SU-DHL-6 (cell line): ENCODE data around the gene POC1B.
A peak's percentile ranks its signal among the peaks of the same experiment; 100 is the strongest.

Source experiments
- H2AFZ ChIP-seq: fragments of 200-600 bp; sonication (generic); 2 replicates; pipeline ENCODE4 v1.6.1; 2014; ENCODE audit warnings: low read depth, mild to moderate bottlenecking, moderate library complexity, mixed read lengths, antibody characterized with exemption, low read length; ENCODE audit not compliant: severe bottlenecking
- H3F3A ChIP-seq: fragments of 200-600 bp; shearing (Covaris generic); 2 replicates; pipeline ENCODE4 v1.6.0; 2016; ENCODE audit warnings: antibody characterized with exemption, mild to moderate bottlenecking; ENCODE audit not compliant: insufficient read depth
- H3K27ac ChIP-seq: fragments of 200-600 bp; sonication (generic); 2 replicates; pipeline ENCODE4 v1.5.1; 2016; ENCODE audit warnings: low read depth, mild to moderate bottlenecking, low read length, moderate library complexity, mixed read lengths
- H3K27me3 ChIP-seq: fragments of 200-600 bp; sonication (generic), shearing (Covaris generic); 2 replicates; pipeline ENCODE4 v1.6.0; 2014; ENCODE audit warnings: mild to moderate bottlenecking, low read length
- H3K36me3 ChIP-seq: fragments of 200-600 bp; sonication (generic); 2 replicates; pipeline ENCODE4 v1.6.1; 2014; ENCODE audit warnings: mild to moderate bottlenecking, low read length, mixed read lengths
- H3K4me2 ChIP-seq: fragments of 300-600, 200-600 bp; shearing (Covaris generic), sonication (generic); 2 replicates; pipeline ENCODE4 v1.6.0; 2014; ENCODE audit warnings: low read length, low read depth, mild to moderate bottlenecking; ENCODE audit not compliant: poor library complexity, severe bottlenecking
- H3K4me3 ChIP-seq: fragments of 200-600 bp; sonication (generic); 2 replicates; pipeline ENCODE4 v1.5.1; 2014; ENCODE audit warnings: antibody characterized with exemption, low read length, mild to moderate bottlenecking, mixed read lengths; ENCODE audit not compliant: insufficient read depth, poor library complexity, severe bottlenecking
- H3K79me2 ChIP-seq: fragments of 200-600 bp; sonication (generic); 2 replicates; pipeline ENCODE4 v1.6.1; 2014; ENCODE audit warnings: mild to moderate bottlenecking, low read length, moderate library complexity; ENCODE audit not compliant: insufficient read depth
- H3K9ac ChIP-seq: fragments of 200-600 bp; sonication (generic); 2 replicates; pipeline ENCODE4 v1.7.0; 2014; ENCODE audit warnings: mild to moderate bottlenecking, low read length
- H3K9me2 ChIP-seq: fragments of 200-600 bp; sonication (generic); replicated peaks from 2 replicates; pipeline ENCODE4 v1.6.1; 2014; ENCODE audit warnings: low read length; ENCODE audit not compliant: insufficient read depth
- H3K9me3 ChIP-seq: fragments of 200-600 bp; sonication (generic); 2 replicates; pipeline ENCODE4 v1.6.1; 2014; ENCODE audit warnings: low read length, mixed read lengths; ENCODE audit not compliant: insufficient read depth
- H4K20me1 ChIP-seq: fragments of 200-600 bp; sonication (generic); 2 replicates; pipeline ENCODE4 v1.6.1; 2014; ENCODE audit warnings: low read depth, mild to moderate bottlenecking, antibody characterized with exemption, low read length, moderate library complexity, mixed read lengths
- EZH2phosphoT487 ChIP-seq: fragments of 200-600 bp; sonication (generic), shearing (Covaris generic); conservative IDR thresholded peaks from 2 replicates; pipeline ENCODE4 v1.6.1; 2018; ENCODE audit warnings: mild to moderate bottlenecking, antibody characterized with exemption, low read length, moderate library complexity, mixed read lengths
- TF ChIP-seq, protein P1 (sequence below): fragments of 200-600 bp; sonication (generic); IDR thresholded peaks from one replicate; pipeline ENCODE4 v1.5.1; 2017; ENCODE audit warnings: antibody characterized with exemption, mild to moderate bottlenecking, low read length, moderate library complexity; ENCODE audit not compliant: insufficient read depth, poor library complexity, severe bottlenecking

Gene POC1B

GRCh38 chr12:89468017-89468416 is 57.8 kb downstream of the POC1B start:
- TF ChIP-seq, protein P1, sequence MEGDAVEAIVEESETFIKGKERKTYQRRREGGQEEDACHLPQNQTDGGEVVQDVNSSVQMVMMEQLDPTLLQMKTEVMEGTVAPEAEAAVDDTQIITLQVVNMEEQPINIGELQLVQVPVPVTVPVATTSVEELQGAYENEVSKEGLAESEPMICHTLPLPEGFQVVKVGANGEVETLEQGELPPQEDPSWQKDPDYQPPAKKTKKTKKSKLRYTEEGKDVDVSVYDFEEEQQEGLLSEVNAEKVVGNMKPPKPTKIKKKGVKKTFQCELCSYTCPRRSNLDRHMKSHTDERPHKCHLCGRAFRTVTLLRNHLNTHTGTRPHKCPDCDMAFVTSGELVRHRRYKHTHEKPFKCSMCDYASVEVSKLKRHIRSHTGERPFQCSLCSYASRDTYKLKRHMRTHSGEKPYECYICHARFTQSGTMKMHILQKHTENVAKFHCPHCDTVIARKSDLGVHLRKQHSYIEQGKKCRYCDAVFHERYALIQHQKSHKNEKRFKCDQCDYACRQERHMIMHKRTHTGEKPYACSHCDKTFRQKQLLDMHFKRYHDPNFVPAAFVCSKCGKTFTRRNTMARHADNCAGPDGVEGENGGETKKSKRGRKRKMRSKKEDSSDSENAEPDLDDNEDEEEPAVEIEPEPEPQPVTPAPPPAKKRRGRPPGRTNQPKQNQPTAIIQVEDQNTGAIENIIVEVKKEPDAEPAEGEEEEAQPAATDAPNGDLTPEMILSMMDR, result no peak
- no peak for TF ChIP-seq EZH2phosphoT487
- H4K20me1 ChIP-seq, result no peaks in the 10 kb centered on the region
- no peak overlapping the region for H3K4me3 ChIP-seq
- no peaks in the 10 kb centered on the region for H3K79me2 ChIP-seq
- peaks cover 6% of the 10 kb centered on the region; the same call in 1 of the 2 replicates for H3K36me3 ChIP-seq
- no peaks in the 10 kb centered on the region for H3K27me3 ChIP-seq
- no peaks in the 10 kb centered on the region for H3K9me3 ChIP-seq
- no peak overlapping the region for H3K4me2 ChIP-seq
- no peak overlapping the region for H3K9ac ChIP-seq
- H3F3A ChIP-seq, result no peaks in the 10 kb centered on the region
- H2AFZ ChIP-seq, result no peak overlapping the region
- H3K27ac ChIP-seq, result no peak overlapping the region
- H3K9me2 ChIP-seq, result no peaks in the 10 kb centered on the region

GRCh38 chr12:89464974-89465592 is 60.8 kb downstream of the POC1B start:
- H3K9me2 ChIP-seq, result no peaks in the 10 kb centered on the region
- H3K79me2 ChIP-seq, result no peaks in the 10 kb centered on the region
- 0 out of 2 replicates have a peak, but pooled peaks cover 2% of the 10 kb centered on the region for H3F3A ChIP-seq
- no peaks in the 10 kb centered on the region for H3K27me3 ChIP-seq
- H2AFZ ChIP-seq, result no peak overlapping the region
- H3K4me2 ChIP-seq, result no peak overlapping the region
- no peak overlapping the region for H3K4me3 ChIP-seq
- H3K27ac ChIP-seq, result no peak overlapping the region
- no peaks in the 10 kb centered on the region for H4K20me1 ChIP-seq
- TF ChIP-seq, protein P1, result no peak
- TF ChIP-seq EZH2phosphoT487, result no peak
- no peaks in the 10 kb centered on the region for H3K9me3 ChIP-seq
- H3K36me3 ChIP-seq, result peaks cover 6% of the 10 kb centered on the region; the same call in 1 of the 2 replicates
- H3K9ac ChIP-seq, result no peak overlapping the region

- Histone ChIP-seq H3K79me2 (no peaks in the 10 kb centered on the region), H3K9me3 (no peaks in the 10 kb centered on the region), H3K27ac (no peak overlapping the region), H3K9ac (no peak overlapping the region), H3K4me2 (peak overlapping the region; percentile 26), H3K4me3 (no peak overlapping the region), H3K27me3 (no peaks in the 10 kb centered on the region), H3K9me2 (no peaks in the 10 kb centered on the region), H2AFZ (peak overlapping the region; percentile 7), H3K36me3 (peaks cover 6% of the 10 kb centered on the region; the same call in 1 of the 2 replicates), H4K20me1 (no peaks in the 10 kb centered on the region), H3F3A (0 out of 2 replicates have a peak, but pooled peaks cover 2% of the 10 kb centered on the region)
- no peak for TF ChIP-seq EZH2phosphoT487
- TF ChIP-seq, protein P1, result peak; percentile 38
Measured at GRCh38 chr12:89461649-89462612, 63.9 kb downstream of the POC1B start.
